Ramos (cell line): ENCODE data around the gene SKIC2.
"Not testable (repeated sequence)": the region's sequence is repeated elsewhere in the genome, so short reads cannot be mapped to it uniquely, and the experiment has no call there.

Experiments used
- in situ Hi-C: fragments of 300-500 bp; cut with MboI; formaldehyde crosslinking; loops from one replicate; pipeline ENCODE4 v1.14.3; 2022; ENCODE audit warnings: low sequenced_read_pairs; ENCODE audit not compliant: unreplicated experiment

The SKIC2 gene

DNA sequence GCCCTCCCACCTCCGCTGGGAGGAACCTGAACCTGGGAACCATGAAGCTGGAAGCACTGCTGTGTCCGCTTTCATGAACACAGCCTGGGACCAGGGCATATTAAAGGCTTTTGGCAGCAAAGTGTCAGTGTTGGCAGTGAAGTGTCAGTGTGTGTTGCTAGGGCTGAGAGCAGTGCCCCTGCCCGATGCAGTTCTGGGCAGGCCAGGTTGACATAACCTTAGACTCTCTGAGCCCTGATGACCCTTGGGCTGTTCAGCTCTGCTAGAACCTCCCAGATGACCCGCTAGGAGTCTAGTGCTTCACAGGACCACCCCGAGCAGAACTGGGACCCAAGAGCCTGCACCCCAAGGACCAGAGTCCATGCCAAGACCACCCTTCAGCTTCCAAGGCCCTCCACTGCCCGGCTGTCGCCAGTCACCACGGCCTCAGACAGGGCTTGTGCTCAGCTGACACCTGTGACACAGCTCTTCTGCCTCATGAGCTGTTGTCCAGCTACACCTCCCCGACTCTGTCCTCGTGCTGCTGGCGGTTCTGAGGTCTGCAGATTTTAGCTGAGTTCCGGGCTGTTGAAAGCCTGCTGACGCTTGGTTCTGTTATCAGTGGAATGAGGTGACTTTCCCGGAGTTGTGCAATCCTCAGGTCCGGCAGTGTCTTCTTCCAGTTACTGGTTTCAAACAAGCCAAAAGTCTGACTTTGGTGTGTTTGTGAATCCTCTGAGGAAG, 43.7 kb downstream of the SKIC2 start:
- in situ Hi-C loops, result not testable (repeated sequence)

- in situ Hi-C loops, result not testable (repeated sequence)
Observed at GRCh38 chr6:32003301-32003700, 44.3 kb downstream of the SKIC2 start.

- in situ Hi-C loops, result not testable (repeated sequence)
Observed at GRCh38 chr6:32004393-32004792, 45.4 kb downstream of the SKIC2 start.

GRCh38 chr6:32004864-32005537, 46.0 kb downstream of the SKIC2 start:
- in situ Hi-C loops, result not testable (repeated sequence)

DNA sequence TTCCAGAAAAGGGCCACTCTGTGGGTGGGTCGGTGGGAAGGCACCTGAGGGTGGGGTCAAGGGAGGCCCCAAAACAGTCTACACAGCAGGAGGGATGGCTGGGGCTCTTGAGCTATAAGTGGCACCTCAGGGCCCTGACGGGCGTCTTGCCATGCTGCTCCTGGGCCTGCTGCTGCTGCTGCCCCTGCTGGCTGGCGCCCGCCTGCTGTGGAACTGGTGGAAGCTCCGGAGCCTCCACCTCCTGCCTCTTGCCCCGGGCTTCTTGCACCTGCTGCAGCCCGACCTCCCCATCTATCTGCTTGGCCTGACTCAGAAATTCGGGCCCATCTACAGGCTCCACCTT, 46.5 kb downstream of the SKIC2 start:
- in situ Hi-C loops, result not testable (repeated sequence)

DNA sequence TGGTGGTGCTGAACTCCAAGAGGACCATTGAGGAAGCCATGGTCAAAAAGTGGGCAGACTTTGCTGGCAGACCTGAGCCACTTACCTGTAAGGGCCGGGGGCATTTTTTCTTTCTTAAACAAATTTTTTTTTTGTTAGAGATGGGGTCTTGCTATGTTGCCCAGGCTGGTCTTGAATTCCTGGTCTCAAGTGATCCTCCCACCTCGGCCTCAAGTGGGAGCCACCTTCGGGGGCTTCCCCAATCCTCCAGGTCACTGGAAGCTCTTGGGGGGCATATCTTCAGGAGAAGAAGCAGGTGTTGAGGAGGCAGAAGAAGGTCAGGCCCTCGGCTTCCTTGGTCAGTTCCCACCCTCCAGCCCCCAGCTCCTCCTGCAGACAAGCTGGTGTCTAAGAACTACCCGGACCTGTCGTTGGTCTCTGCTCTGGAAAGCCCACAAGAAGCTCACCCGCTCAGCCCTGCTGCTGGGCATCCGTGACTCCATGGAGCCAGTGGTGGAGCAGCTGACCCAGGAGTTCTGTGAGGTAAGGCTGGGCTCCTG, 47.1 kb downstream of the SKIC2 start:
- in situ Hi-C loops, result not testable (repeated sequence)

GRCh38 chr6:32007086-32007485, 48.1 kb downstream of the SKIC2 start:
- in situ Hi-C loops, result not testable (repeated sequence)

- in situ Hi-C loops, result not testable (repeated sequence)
Observed at GRCh38 chr6:32008037-32008436, 49.1 kb downstream of the SKIC2 start.

DNA sequence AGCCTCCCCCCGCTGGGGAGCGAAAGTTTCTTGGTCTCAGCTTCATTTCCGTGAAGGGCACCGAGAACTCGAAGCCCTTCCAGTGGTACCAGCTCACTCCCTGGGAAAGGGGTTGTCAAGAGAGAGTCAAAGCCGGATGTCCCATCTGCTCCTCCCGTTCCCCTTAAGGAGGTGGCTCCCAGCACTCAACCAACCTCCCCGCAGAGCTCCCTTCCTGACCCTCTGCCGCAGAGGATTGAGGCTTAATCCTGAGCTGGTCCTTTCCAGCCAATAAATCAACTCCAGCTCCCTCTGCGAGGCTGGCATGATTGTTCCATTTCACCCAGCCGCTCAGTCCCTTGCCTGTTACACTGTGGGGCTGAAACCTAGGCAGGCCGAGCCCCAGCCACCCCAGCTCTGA, 49.6 kb downstream of the SKIC2 start:
- in situ Hi-C loops, result not testable (repeated sequence)

- in situ Hi-C loops, result not testable (repeated sequence)
Observed at GRCh38 chr6:32009537-32009936, 50.6 kb downstream of the SKIC2 start.

GRCh38 chr6:32010856-32011530, 52.0 kb downstream of the SKIC2 start:
- in situ Hi-C loops, result not testable (repeated sequence)

- in situ Hi-C loops, result not testable (repeated sequence)
Observed at GRCh38 chr6:32012941-32013617, 54.1 kb downstream of the SKIC2 start.

- in situ Hi-C loops, result not testable (repeated sequence)
Observed at GRCh38 chr6:32013738-32014137, 54.8 kb downstream of the SKIC2 start.

DNA sequence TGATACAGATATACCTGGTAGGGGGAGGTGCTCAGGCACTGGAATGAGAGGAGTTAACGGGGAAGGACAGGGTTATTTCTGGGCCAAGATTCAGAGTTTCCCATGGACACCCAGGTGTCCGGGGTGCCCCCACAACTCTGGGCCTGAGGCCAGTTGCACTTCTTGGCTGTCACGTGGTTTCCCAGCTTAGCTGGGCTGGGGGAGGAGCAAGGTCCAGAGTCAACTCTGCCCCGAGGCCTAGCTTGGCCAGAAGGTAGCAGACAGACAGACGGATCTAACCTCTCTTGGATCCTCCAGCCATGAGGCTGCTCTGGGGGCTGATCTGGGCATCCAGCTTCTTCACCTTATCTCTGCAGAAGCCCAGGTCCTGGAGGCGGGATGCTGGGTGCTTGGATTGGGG, 55.6 kb downstream of the SKIC2 start, which contains the start of gene C4B:
C4B (plus strand) TSS at position 249 of the 400 bp plus-strand sequence; CDS start at position 300, 51 bp downstream.
- in situ Hi-C loops, result not testable (repeated sequence)
